K562 (cell line): ENCODE results near the gene VSIG4. TPM values are rescaled to one million over a fixed set of nuclear protein-coding genes. Genes with fewer than 3 reads are reported as not detected.

Source experiments
- CBFA2T2 ChIP-seq: fragments of 450-650 bp; conservative IDR thresholded peaks from 2 replicates; pipeline ENCODE4 v1.6.1; 2017; ENCODE audit warnings: mild to moderate bottlenecking
- E2F6 ChIP-seq, 2 experiments: IDR thresholded peaks; 2 replicates each; pipeline ENCODE4 v1.6.1; 2011; ENCODE audit warnings: borderline replicate concordance in 1 of 2, control low read depth in 1 of 2, low read depth in 1 of 2, low read length in 1 of 2, mild to moderate bottlenecking in 1 of 2, mixed read lengths in 1 of 2, moderate library complexity in 1 of 2; ENCODE audit not compliant: insufficient read depth in 1 of 2, insufficient read length in 1 of 2, poor library complexity in 1 of 2, severe bottlenecking in 1 of 2; ENCODE audit errors: extremely low read depth in 1 of 2
- ERF ChIP-seq: fragments of 450-650 bp; formaldehyde crosslinking; IDR thresholded peaks from 2 replicates; pipeline ENCODE4 v1.4.0; 2020; ENCODE audit warnings: mild to moderate bottlenecking, mixed read lengths
- HMG20B ChIP-seq: fragments of 250-450 bp; sonication (Bioruptor Pico); IDR thresholded peaks from 2 replicates; pipeline ENCODE4 v1.5.0; 2021; ENCODE audit warnings: mild to moderate bottlenecking
- HOXB6 ChIP-seq: fragments of 250-450 bp; sonication (Bioruptor Pico); IDR thresholded peaks from 2 replicates; pipeline ENCODE4 v1.5.1; 2022; ENCODE audit warnings: mild to moderate bottlenecking, borderline replicate concordance
- ILF3 ChIP-seq: fragments of 450-650 bp; IDR thresholded peaks from 2 replicates; pipeline ENCODE4 v1.6.1; 2018; ENCODE audit warnings: antibody characterized with exemption, mild to moderate bottlenecking, moderate library complexity, borderline replicate concordance
- LCOR ChIP-seq: sonication (generic); formaldehyde crosslinking; IDR thresholded peaks from 2 replicates; pipeline ENCODE4 v1.8.0; 2022; ENCODE audit warnings: mild to moderate bottlenecking, missing genetic modification reagents
- MCM2 ChIP-seq: fragments of 450-650 bp; IDR thresholded peaks from 2 replicates; pipeline ENCODE4 v1.6.1; 2017; ENCODE audit warnings: low read depth, mild to moderate bottlenecking
- POLR2AphosphoS2 ChIP-seq: IDR thresholded peaks from 2 replicates; pipeline ENCODE4 v1.6.1; 2012; ENCODE audit warnings: low read length, improper control_type of control experiment
- TRIM24 ChIP-seq, 2 experiments: fragments of 450-650 bp; IDR thresholded peaks; 2 replicates each; pipeline ENCODE4 v1.6.1; 2016
- ZNF224 ChIP-seq: sonication (generic); formaldehyde crosslinking; IDR thresholded peaks from 2 replicates; pipeline ENCODE4 v1.8.0; 2022; ENCODE audit warnings: mild to moderate bottlenecking, missing genetic modification reagents
- ZNF551 ChIP-seq: fragments of 250-450 bp; sonication (Bioruptor Pico); IDR thresholded peaks from 2 replicates; pipeline ENCODE4 v1.5.0; 2021; ENCODE audit warnings: mild to moderate bottlenecking, moderate library complexity
- ZNF717 ChIP-seq: fragments of 250-450 bp; sonication (Bioruptor Pico); IDR thresholded peaks from 2 replicates; pipeline ENCODE4 v1.5.0; 2021
- ZSCAN32 ChIP-seq: fragments of 450-650 bp; formaldehyde crosslinking; IDR thresholded peaks from 2 replicates; pipeline ENCODE4 v1.4.0; 2020; ENCODE audit warnings: mild to moderate bottlenecking, moderate library complexity
- polyA plus RNA-seq, 8 experiments: library from polyadenylated mRNA; depleted of rRNA in 4 of 8; stranded (reverse) in 5 of 8; unstranded in 3 of 8; fragments of >200 nt; fragmentation: Nextera tagmentation in 2 of 8; fragmentation: Illumina TruSeq in 1 of 8; extraction: Ambion mirVana in 2 of 8; extraction: Trizol in 1 of 8; gene quantifications; 2 replicates each; pipeline versions ENCODE4 v1.2.1 to v1.2.3, GENCODE V29; 2011 to 2014; ENCODE audit warnings: inconsistent platforms in 1 of 8, missing spikeins in 1 of 8
- total RNA-seq, 7 experiments: library from RNA; depleted of rRNA in 6 of 7; stranded (reverse); fragments of >200 nt in 6 of 7; fragmentation: Illumina TruSeq in 2 of 7; extraction: Trizol in 2 of 7; gene quantifications; 2 replicates each; pipeline versions ENCODE4 v1.2.1 to v1.2.3, GENCODE V29; 2011 to 2021; ENCODE audit warnings: low replicate concordance in 1 of 7
- TF ChIP-seq, protein P1 (sequence below): fragments of 450-650 bp; IDR thresholded peaks from 2 replicates; pipeline ENCODE4 v1.6.1; 2016; ENCODE audit warnings: mild to moderate bottlenecking, moderate library complexity

The VSIG4 gene
- total and polyA plus RNA-seq, 9 of the 15 experiments (the other 6 are each of a cell fraction or from before 2014, with no cell fraction given) = 0.22 to 1.6 (median 0.46) TPM; not detected in 1

- TF ChIP-seq TRIM24 (IDR thresholded peaks at IDR 0.05) = 0 out of 4 replicates have a peak, but pooled peaks of 1 of the 2 experiments have one; percentile 2
- TF ChIP-seq POLR2AphosphoS2 = peak; percentile 8
- TF ChIP-seq HOXB6 = peak; percentile 79; the same call in 1 of the 2 replicates
- peak; percentile 41; the same call in 1 of the 2 replicates for TF ChIP-seq LCOR (CRISPR knock-in tag)
- TF ChIP-seq, protein P1, sequence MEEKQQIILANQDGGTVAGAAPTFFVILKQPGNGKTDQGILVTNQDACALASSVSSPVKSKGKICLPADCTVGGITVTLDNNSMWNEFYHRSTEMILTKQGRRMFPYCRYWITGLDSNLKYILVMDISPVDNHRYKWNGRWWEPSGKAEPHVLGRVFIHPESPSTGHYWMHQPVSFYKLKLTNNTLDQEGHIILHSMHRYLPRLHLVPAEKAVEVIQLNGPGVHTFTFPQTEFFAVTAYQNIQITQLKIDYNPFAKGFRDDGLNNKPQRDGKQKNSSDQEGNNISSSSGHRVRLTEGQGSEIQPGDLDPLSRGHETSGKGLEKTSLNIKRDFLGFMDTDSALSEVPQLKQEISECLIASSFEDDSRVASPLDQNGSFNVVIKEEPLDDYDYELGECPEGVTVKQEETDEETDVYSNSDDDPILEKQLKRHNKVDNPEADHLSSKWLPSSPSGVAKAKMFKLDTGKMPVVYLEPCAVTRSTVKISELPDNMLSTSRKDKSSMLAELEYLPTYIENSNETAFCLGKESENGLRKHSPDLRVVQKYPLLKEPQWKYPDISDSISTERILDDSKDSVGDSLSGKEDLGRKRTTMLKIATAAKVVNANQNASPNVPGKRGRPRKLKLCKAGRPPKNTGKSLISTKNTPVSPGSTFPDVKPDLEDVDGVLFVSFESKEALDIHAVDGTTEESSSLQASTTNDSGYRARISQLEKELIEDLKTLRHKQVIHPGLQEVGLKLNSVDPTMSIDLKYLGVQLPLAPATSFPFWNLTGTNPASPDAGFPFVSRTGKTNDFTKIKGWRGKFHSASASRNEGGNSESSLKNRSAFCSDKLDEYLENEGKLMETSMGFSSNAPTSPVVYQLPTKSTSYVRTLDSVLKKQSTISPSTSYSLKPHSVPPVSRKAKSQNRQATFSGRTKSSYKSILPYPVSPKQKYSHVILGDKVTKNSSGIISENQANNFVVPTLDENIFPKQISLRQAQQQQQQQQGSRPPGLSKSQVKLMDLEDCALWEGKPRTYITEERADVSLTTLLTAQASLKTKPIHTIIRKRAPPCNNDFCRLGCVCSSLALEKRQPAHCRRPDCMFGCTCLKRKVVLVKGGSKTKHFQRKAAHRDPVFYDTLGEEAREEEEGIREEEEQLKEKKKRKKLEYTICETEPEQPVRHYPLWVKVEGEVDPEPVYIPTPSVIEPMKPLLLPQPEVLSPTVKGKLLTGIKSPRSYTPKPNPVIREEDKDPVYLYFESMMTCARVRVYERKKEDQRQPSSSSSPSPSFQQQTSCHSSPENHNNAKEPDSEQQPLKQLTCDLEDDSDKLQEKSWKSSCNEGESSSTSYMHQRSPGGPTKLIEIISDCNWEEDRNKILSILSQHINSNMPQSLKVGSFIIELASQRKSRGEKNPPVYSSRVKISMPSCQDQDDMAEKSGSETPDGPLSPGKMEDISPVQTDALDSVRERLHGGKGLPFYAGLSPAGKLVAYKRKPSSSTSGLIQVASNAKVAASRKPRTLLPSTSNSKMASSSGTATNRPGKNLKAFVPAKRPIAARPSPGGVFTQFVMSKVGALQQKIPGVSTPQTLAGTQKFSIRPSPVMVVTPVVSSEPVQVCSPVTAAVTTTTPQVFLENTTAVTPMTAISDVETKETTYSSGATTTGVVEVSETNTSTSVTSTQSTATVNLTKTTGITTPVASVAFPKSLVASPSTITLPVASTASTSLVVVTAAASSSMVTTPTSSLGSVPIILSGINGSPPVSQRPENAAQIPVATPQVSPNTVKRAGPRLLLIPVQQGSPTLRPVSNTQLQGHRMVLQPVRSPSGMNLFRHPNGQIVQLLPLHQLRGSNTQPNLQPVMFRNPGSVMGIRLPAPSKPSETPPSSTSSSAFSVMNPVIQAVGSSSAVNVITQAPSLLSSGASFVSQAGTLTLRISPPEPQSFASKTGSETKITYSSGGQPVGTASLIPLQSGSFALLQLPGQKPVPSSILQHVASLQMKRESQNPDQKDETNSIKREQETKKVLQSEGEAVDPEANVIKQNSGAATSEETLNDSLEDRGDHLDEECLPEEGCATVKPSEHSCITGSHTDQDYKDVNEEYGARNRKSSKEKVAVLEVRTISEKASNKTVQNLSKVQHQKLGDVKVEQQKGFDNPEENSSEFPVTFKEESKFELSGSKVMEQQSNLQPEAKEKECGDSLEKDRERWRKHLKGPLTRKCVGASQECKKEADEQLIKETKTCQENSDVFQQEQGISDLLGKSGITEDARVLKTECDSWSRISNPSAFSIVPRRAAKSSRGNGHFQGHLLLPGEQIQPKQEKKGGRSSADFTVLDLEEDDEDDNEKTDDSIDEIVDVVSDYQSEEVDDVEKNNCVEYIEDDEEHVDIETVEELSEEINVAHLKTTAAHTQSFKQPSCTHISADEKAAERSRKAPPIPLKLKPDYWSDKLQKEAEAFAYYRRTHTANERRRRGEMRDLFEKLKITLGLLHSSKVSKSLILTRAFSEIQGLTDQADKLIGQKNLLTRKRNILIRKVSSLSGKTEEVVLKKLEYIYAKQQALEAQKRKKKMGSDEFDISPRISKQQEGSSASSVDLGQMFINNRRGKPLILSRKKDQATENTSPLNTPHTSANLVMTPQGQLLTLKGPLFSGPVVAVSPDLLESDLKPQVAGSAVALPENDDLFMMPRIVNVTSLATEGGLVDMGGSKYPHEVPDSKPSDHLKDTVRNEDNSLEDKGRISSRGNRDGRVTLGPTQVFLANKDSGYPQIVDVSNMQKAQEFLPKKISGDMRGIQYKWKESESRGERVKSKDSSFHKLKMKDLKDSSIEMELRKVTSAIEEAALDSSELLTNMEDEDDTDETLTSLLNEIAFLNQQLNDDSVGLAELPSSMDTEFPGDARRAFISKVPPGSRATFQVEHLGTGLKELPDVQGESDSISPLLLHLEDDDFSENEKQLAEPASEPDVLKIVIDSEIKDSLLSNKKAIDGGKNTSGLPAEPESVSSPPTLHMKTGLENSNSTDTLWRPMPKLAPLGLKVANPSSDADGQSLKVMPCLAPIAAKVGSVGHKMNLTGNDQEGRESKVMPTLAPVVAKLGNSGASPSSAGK = 0 out of 2 replicates have a peak, but pooled peaks have one; percentile 18
- TF ChIP-seq MCM2 = no peak
- peak; percentile 2; the same call in 1 of the 2 replicates for TF ChIP-seq ERF (CRISPR knock-in tag)
- no peak for TF ChIP-seq E2F6 (IDR thresholded peaks at IDR 0.05; ENCODE audit: borderline replicate concordance in 1 of 2, extremely low read depth in 1 of 2, insufficient read depth in 1 of 2, insufficient read length in 1 of 2, low read depth in 1 of 2, low read length in 1 of 2, poor library complexity in 1 of 2, severe bottlenecking in 1 of 2)
- TF ChIP-seq ZNF717 = peak; percentile 78; the same call in 1 of the 2 replicates
- 0 out of 2 replicates have a peak, but pooled peaks have one; percentile 7 for TF ChIP-seq ILF3
- TF ChIP-seq ZSCAN32 (CRISPR knock-in tag) = 0 out of 2 replicates have a peak, but pooled peaks have one; percentile 1
- TF ChIP-seq CBFA2T2 = 0 out of 2 replicates have a peak, but pooled peaks have one; percentile 22
- TF ChIP-seq ZNF551 (CRISPR knock-in tag) = no peak
- TF ChIP-seq ZNF224 (CRISPR knock-in tag) = no peak
- TF ChIP-seq HMG20B (CRISPR knock-in tag) = peak; percentile 17; the same call in 1 of the 2 replicates
Measured at GRCh38 chrX:66023385-66024091, 16.3 kb downstream of the VSIG4 start (continued).
